Kidney epithelial cell (primary cell): Measurements from ENCODE around the gene MRPL45. TPM values are rescaled to one million over a fixed set of nuclear protein-coding genes. Genes with fewer than 3 reads are reported as not detected.

Source experiments
- DNase-seq: peaks from one replicate; pipeline ENCODE4 v3.0.0-alpha.2; 2010; ENCODE audit warnings: low read depth
- H3K27me3 ChIP-seq: 2 replicates; pipeline ENCODE4 v1.6.0; 2011; ENCODE audit warnings: low read length; ENCODE audit not compliant: control insufficient read depth, insufficient read depth
- H3K36me3 ChIP-seq: 2 replicates; pipeline ENCODE4 v1.5.1; 2011; ENCODE audit warnings: low read length; ENCODE audit not compliant: control insufficient read depth, insufficient read depth
- H3K4me3 ChIP-seq: 2 replicates; pipeline ENCODE4 v1.5.1; 2011; ENCODE audit warnings: low read depth, mild to moderate bottlenecking, control low read depth, low read length
- total RNA-seq: library from RNA; depleted of rRNA; stranded (reverse); fragments of >200 nt; gene quantifications from 2 replicates; pipeline ENCODE4 v1.2.3, GENCODE V29; 2015
- TF ChIP-seq, protein P1 (sequence below): IDR thresholded peaks from 2 replicates; pipeline ENCODE4 v1.5.1; 2011; ENCODE audit warnings: mild to moderate bottlenecking, moderate library complexity, low read length, control low read depth, inconsistent platforms; ENCODE audit not compliant: insufficient read depth, poor library complexity, severe bottlenecking

MRPL45 gene
- total RNA-seq, 1 donor from 2014 or later, result 48.3 TPM

DNA sequence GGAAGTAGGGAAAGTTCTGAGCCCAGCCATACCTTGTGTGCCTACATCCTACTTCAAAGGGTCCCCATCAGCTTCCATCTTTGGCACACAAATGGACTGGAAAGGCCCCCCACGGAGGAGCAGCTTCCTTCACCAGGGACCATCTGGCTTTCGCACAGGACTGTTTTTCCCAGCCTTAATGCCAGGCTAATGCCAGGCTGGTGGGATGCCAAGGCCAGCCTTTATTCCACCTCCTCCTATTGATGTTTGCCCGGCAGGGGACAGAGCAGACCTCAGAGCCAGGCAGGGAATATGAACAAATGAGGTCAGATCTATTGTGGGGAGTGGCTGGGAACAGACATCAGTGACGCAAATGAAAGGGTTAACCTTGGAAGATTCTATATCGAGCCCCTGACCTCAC, 41.1 kb downstream of the MRPL45 start:
- TF ChIP-seq, protein P1, sequence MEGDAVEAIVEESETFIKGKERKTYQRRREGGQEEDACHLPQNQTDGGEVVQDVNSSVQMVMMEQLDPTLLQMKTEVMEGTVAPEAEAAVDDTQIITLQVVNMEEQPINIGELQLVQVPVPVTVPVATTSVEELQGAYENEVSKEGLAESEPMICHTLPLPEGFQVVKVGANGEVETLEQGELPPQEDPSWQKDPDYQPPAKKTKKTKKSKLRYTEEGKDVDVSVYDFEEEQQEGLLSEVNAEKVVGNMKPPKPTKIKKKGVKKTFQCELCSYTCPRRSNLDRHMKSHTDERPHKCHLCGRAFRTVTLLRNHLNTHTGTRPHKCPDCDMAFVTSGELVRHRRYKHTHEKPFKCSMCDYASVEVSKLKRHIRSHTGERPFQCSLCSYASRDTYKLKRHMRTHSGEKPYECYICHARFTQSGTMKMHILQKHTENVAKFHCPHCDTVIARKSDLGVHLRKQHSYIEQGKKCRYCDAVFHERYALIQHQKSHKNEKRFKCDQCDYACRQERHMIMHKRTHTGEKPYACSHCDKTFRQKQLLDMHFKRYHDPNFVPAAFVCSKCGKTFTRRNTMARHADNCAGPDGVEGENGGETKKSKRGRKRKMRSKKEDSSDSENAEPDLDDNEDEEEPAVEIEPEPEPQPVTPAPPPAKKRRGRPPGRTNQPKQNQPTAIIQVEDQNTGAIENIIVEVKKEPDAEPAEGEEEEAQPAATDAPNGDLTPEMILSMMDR, result no peak
- H3K27me3 ChIP-seq, result peaks cover 13% of the 10 kb centered on the region
- no peak for DNase-seq
- no peaks in the 10 kb centered on the region for H3K36me3 ChIP-seq
- H3K4me3 ChIP-seq, result no peak overlapping the region

- DNase-seq, result no peak
- no peaks in the 10 kb centered on the region for H3K36me3 ChIP-seq
- H3K4me3 ChIP-seq, result no peak overlapping the region
- TF ChIP-seq, protein P1, result no peak
- H3K27me3 ChIP-seq, result peaks cover 16% of the 10 kb centered on the region
These were observed 41.6 kb downstream of the MRPL45 start for GRCh38 chr17:38338535-38338934.

GRCh38 chr17:38339891-38340290, 42.9 kb downstream of the MRPL45 start:
- no peak for DNase-seq
- Histone ChIP-seq H3K36me3 (no peaks in the 10 kb centered on the region), H3K27me3 (peaks cover 20% of the 10 kb centered on the region), H3K4me3 (no peak overlapping the region)
- TF ChIP-seq, protein P1, result no peak

DNA sequence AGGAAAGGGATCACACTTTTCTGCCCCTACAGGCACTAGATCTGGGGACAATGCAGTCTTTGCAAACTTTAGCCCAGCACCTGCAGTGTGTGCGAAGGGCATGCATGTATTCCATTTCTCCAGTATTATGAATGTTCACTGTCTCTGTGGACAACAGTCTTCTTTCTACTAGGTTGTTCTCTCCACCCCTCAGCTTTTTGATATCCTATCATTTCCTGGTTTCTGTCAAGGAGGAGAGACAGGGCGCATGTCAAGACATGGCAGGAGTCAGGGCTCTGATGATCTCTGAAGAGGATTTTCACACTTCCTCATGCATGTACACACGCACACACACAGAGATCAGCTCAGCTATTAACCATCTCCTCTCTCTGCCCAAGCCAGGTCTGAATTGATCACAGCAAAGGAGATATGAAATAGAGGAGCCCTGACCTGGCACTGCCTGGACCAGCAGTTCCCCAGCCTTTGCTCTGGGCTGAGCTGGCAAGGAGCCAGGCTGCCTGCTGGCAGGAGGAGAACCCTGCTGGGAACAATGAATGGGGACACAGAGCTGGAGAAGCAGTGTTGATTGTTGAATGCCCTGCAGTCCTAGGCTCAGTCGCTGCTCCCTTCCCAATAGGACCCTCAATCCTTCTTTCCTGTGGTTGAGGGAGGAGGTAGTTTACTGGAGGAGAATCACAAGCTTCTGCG, 44.2 kb downstream of the MRPL45 start:
- no peak for DNase-seq
- peaks cover 20% of the 10 kb centered on the region for H3K27me3 ChIP-seq
- no peaks in the 10 kb centered on the region for H3K36me3 ChIP-seq
- TF ChIP-seq, protein P1, result no peak
- no peak overlapping the region for H3K4me3 ChIP-seq

GRCh38 chr17:38342886-38343607, 46.1 kb downstream of the MRPL45 start:
- Histone ChIP-seq H3K27me3 (peaks cover 20% of the 10 kb centered on the region), H3K36me3 (no peaks in the 10 kb centered on the region), H3K4me3 (no peak overlapping the region)
- TF ChIP-seq, protein P1, result no peak
- no peak for DNase-seq
